Endothelial cell of umbilical vein (primary cell): Measurements from ENCODE around the gene CDX1. TPM values are rescaled to one million over a fixed set of nuclear protein-coding genes. Genes with fewer than 3 reads are reported as not detected.

Source experiments
- BruUV-seq: library from RNA; stranded (reverse); fragments of 400-500 nt; replicated peaks from 2 replicates; lab custom pipeline; 2021; lab: Mats Ljungman, UMichigan
- CTCF ChIA-PET: fragments of 300-600, 350-600 bp; sonication (Branson Sonifier 250); formaldehyde crosslinking; loops from one replicate; lab custom pipeline; 2021; ENCODE audit warnings: antibody characterized with exemption, inconsistent platforms; lab: Charles Lee
- POLR2A ChIA-PET: fragments of 300-600, 350-600 bp; sonication (Branson Sonifier 250); formaldehyde crosslinking; loops from one replicate; lab custom pipeline; 2021; ENCODE audit warnings: antibody characterized with exemption, inconsistent platforms; lab: Charles Lee
- DNase-seq: peaks from one replicate; pipeline ENCODE4 v3.0.0-alpha.2; 2011; ENCODE audit warnings: low read depth, low spot score
- FAIRE-seq: peaks from 2 replicates; lab custom pipeline; 2011; peaks lifted over from hg19 to GRCh38; lab: Jason Lieb, UNC
- H2AFZ ChIP-seq: 2 replicates; pipeline ENCODE4 v1.6.0; 2012; ENCODE audit warnings: low read depth, low read length, control low read depth, inconsistent platforms
- H3K27ac ChIP-seq: 2 replicates; pipeline ENCODE4 v1.5.1; 2011; ENCODE audit warnings: low read depth, mild to moderate bottlenecking, control low read depth, low read length, moderate library complexity; ENCODE audit not compliant: insufficient read depth
- H3K27me3 ChIP-seq, 2 experiments: 2 replicates each; pipeline versions ENCODE4 v1.6.0 to v1.6.1; 2011; ENCODE audit warnings: low read length in 2 of 2, mixed read lengths in 1 of 2; ENCODE audit not compliant: control insufficient read depth in 2 of 2, insufficient read depth in 2 of 2
- H3K36me3 ChIP-seq, 2 experiments: 2 replicates in 1 of 2; 3 replicates in 1 of 2; pipeline ENCODE4 v1.5.1; 2011; ENCODE audit warnings: low read length in 2 of 2, mild to moderate bottlenecking in 1 of 2, moderate library complexity in 1 of 2; ENCODE audit not compliant: control insufficient read depth in 2 of 2, insufficient read depth in 2 of 2; ENCODE audit errors: extremely low read depth in 1 of 2
- H3K4me1 ChIP-seq: 3 replicates; pipeline ENCODE4 v1.5.1; 2011; ENCODE audit warnings: mild to moderate bottlenecking, low read length; ENCODE audit not compliant: control insufficient read depth, insufficient read depth; ENCODE audit errors: extremely low read depth
- H3K4me2 ChIP-seq: 2 replicates; pipeline ENCODE4 v1.6.1; 2011; ENCODE audit warnings: low read length, control low read depth, mixed read lengths; ENCODE audit not compliant: insufficient read depth
- H3K4me3 ChIP-seq, 3 experiments: fragments of 200-600 bp in 1 of 3; sonication (generic), shearing (Covaris generic) in 1 of 3; replicated peaks in 1 of 3; 2 replicates each; pipeline ENCODE4 v1.5.1; 2011 to 2016; ENCODE audit warnings: control low read depth in 3 of 3, low read length in 3 of 3, mild to moderate bottlenecking in 2 of 3, inconsistent platforms in 1 of 3, low read depth in 1 of 3, moderate library complexity in 1 of 3; ENCODE audit not compliant: insufficient read depth in 1 of 3
- H3K79me2 ChIP-seq: 2 replicates; pipeline ENCODE4 v1.6.0; 2012; ENCODE audit warnings: low read length, inconsistent platforms; ENCODE audit not compliant: control insufficient read depth, insufficient read depth
- H3K9ac ChIP-seq: replicated peaks from 2 replicates; pipeline ENCODE3; 2011; ENCODE audit warnings: low read length, control low read depth; ENCODE audit not compliant: insufficient read depth; ENCODE audit errors: extremely low read depth
- H3K9me1 ChIP-seq: replicated peaks from 3 replicates; pipeline ENCODE4 v1.6.0; 2011; ENCODE audit warnings: mild to moderate bottlenecking, low read length; ENCODE audit not compliant: control insufficient read depth, insufficient read depth; ENCODE audit errors: extremely low read depth
- H3K9me3 ChIP-seq: replicated peaks from 2 replicates; pipeline ENCODE4 v1.5.1; 2012; ENCODE audit warnings: low read length, inconsistent platforms; ENCODE audit not compliant: control insufficient read depth, insufficient read depth
- H4K20me1 ChIP-seq: replicated peaks from 2 replicates; pipeline ENCODE3; 2011; ENCODE audit warnings: mild to moderate bottlenecking, low read length; ENCODE audit not compliant: control insufficient read depth, insufficient read depth; ENCODE audit errors: extremely low read depth
- EZH2 ChIP-seq: IDR thresholded peaks from 2 replicates; pipeline ENCODE4 v1.6.1; 2012; ENCODE audit warnings: borderline replicate concordance, low read depth, mild to moderate bottlenecking, moderate library complexity, low read length, inconsistent platforms; ENCODE audit not compliant: severe bottlenecking
- FOS ChIP-seq: IDR thresholded peaks from 2 replicates; pipeline ENCODE4 v1.6.1; 2011; ENCODE audit warnings: mild to moderate bottlenecking, low read length, moderate library complexity, borderline replicate concordance; ENCODE audit not compliant: insufficient read depth
- GATA2 ChIP-seq: IDR thresholded peaks from 2 replicates; pipeline ENCODE4 v1.7.0; 2011; ENCODE audit warnings: low read depth, mild to moderate bottlenecking, moderate library complexity, mixed read lengths, low read length; ENCODE audit not compliant: insufficient read length, insufficient read depth
- JUN ChIP-seq: IDR thresholded peaks from 2 replicates; pipeline ENCODE4 v1.6.1; 2011; ENCODE audit warnings: borderline replicate concordance, low read depth; ENCODE audit not compliant: insufficient read length, insufficient read depth
- MYC ChIP-seq: IDR thresholded peaks from one replicate; pipeline ENCODE4 v1.6.1; 2011; ENCODE audit warnings: mild to moderate bottlenecking, low read depth, low read length
- POLR2A ChIP-seq: IDR thresholded peaks from 2 replicates; pipeline ENCODE4 v1.6.1; 2012; ENCODE audit warnings: low read depth, mild to moderate bottlenecking, control low read depth, low read length
- POLR2AphosphoS5 ChIP-seq: IDR thresholded peaks from 2 replicates; pipeline ENCODE4 v1.6.1; 2012; ENCODE audit warnings: low read depth, mild to moderate bottlenecking, control low read depth, low read length, moderate library complexity; ENCODE audit not compliant: insufficient read depth
- dilution Hi-C: fragments of 300-500 bp; cut with MboI; formaldehyde crosslinking; loops from one replicate; pipeline ENCODE4 v1.15.0; 2019; ENCODE audit warnings: low sequenced_read_pairs; ENCODE audit not compliant: extremely low pct_ligation_motif_present
- intact Hi-C: fragments of 100-400 bp; cut with micrococcal nuclease; formaldehyde crosslinking; loops from one replicate; pipeline ENCODE4 v1.10.0; 2022
- polyA plus RNA-seq, 4 experiments: library from polyadenylated mRNA; depleted of rRNA in 3 of 4; stranded (reverse) in 3 of 4; unstranded in 1 of 4; fragments of >200 nt; gene quantifications; 2 replicates each; pipeline versions ENCODE4 v1.2.1 to v1.2.3, GENCODE V29; 2011 to 2012; ENCODE audit warnings: missing spikeins in 1 of 4
- total RNA-seq: library from RNA; stranded (reverse); gene quantifications from 2 replicates; pipeline ENCODE4 v1.2.3, GENCODE V29; 2021
- TF ChIP-seq, protein P1 (sequence below): IDR thresholded peaks from 2 replicates; pipeline ENCODE4 v1.6.1; 2011; ENCODE audit not compliant: insufficient read depth, insufficient read length
- TF ChIP-seq, protein P2 (sequence below), 2 donors: IDR thresholded peaks; 1 replicate in 1 of 2; 2 replicates in 1 of 2; pipeline ENCODE4 v1.5.1; 2011; ENCODE audit warnings: low read length in 2 of 2, mild to moderate bottlenecking in 2 of 2, moderate library complexity in 2 of 2, control low read depth in 1 of 2, inconsistent platforms in 1 of 2, low read depth in 1 of 2; ENCODE audit not compliant: insufficient read depth in 1 of 2; ENCODE audit errors: extremely low read depth in 1 of 2

CDX1 gene
- total and polyA plus RNA-seq, 2 donors (not counting 3 experiments of a cell fraction or from before 2014, with no cell fraction given): not detected

DNA sequence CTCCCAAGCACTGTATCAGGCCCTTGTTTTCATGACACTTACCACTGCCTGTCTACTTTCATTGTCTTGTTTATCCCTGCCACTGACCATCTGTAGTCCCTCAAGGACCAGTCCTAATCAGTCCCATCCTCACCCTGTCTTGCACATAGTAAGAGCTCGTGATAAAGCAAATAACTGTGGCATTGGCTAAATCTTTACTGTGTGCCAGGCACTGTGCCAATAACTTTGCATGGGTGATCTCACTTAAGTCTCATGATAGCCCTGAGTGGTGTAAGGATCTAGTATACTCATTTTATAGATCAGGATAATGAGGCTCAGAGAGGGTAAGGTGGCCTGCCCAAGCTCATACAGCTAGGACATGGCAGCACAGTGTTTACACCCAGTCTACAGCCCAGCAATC is 5.6 kb downstream of the CDX1 start:
- Histone ChIP-seq H4K20me1 (no peaks in the 10 kb centered on the region), H3K4me2 (no peak overlapping the region), H3K27me3 (peaks cover 35 to 39% of the 10 kb centered on the region in 2 experiments), H3K79me2 (no peaks in the 10 kb centered on the region), H3K9me3 (no peaks in the 10 kb centered on the region), H3K36me3 (no peaks in the 10 kb centered on the region), H3K4me1 (no peaks in the 10 kb centered on the region), H3K9me1 (no peaks in the 10 kb centered on the region), H3K4me3 (no peak overlapping the region), H3K9ac (no peak overlapping the region), H3K27ac (no peak overlapping the region), H2AFZ (no peak overlapping the region)
- BruUV-seq: no TSS peak
- CTCF ChIA-PET: interaction anchor here (1.4 to 2.1 kb wide), 3 partner anchors 10 to 46 kb away, joined by 4 to 10 read pairs (median 6); no protein-coding TSS in a partner anchor
- DNase-seq (no peak), FAIRE-seq (no peak)
- POLR2A ChIA-PET: no interaction called here
- TF ChIP-seq POLR2AphosphoS5 (no peak), JUN (no peak), EZH2 (no peak), POLR2A (no peak), FOS (no peak), MYC (no peak), GATA2 (no peak)
- TF ChIP-seq, protein P1, sequence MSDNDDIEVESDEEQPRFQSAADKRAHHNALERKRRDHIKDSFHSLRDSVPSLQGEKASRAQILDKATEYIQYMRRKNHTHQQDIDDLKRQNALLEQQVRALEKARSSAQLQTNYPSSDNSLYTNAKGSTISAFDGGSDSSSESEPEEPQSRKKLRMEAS: no peak
- TF ChIP-seq, protein P2, sequence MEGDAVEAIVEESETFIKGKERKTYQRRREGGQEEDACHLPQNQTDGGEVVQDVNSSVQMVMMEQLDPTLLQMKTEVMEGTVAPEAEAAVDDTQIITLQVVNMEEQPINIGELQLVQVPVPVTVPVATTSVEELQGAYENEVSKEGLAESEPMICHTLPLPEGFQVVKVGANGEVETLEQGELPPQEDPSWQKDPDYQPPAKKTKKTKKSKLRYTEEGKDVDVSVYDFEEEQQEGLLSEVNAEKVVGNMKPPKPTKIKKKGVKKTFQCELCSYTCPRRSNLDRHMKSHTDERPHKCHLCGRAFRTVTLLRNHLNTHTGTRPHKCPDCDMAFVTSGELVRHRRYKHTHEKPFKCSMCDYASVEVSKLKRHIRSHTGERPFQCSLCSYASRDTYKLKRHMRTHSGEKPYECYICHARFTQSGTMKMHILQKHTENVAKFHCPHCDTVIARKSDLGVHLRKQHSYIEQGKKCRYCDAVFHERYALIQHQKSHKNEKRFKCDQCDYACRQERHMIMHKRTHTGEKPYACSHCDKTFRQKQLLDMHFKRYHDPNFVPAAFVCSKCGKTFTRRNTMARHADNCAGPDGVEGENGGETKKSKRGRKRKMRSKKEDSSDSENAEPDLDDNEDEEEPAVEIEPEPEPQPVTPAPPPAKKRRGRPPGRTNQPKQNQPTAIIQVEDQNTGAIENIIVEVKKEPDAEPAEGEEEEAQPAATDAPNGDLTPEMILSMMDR (IDR thresholded peaks at IDR 0.05; ENCODE audit: extremely low read depth in 1 of 2, insufficient read depth in 1 of 2, low read depth in 1 of 2, low read length in 2 of 2): no peak
- intact Hi-C loops: no loop called here
- dilution Hi-C loops: no loop called here
